Measurements from ENCODE around the gene CCDC138.
A peak's percentile ranks its signal among the peaks of the same experiment; 100 is the strongest.
"Not testable (repeated sequence)": the region's sequence is repeated elsewhere in the genome, so short reads cannot be mapped to it uniquely, and the experiment has no call there.

The CCDC138 gene

GRCh38 chr2:108786354-108787215 is at the start of gene CCDC138:
Gene CCDC138, plus strand, starts transcription at chr2:108786771. Its CDS starts 52 bp downstream, at chr2:108786823.
- ATAC-seq: peak; percentile 96 to 99

GRCh38 chr2:108757973-108758372 is 28.6 kb upstream of the CCDC138 start:
- ATAC-seq: not testable (repeated sequence)

GRCh38 chr2:108762618-108763017 is 24.0 kb upstream of the CCDC138 start:
- ATAC-seq: not testable (repeated sequence)

DNA sequence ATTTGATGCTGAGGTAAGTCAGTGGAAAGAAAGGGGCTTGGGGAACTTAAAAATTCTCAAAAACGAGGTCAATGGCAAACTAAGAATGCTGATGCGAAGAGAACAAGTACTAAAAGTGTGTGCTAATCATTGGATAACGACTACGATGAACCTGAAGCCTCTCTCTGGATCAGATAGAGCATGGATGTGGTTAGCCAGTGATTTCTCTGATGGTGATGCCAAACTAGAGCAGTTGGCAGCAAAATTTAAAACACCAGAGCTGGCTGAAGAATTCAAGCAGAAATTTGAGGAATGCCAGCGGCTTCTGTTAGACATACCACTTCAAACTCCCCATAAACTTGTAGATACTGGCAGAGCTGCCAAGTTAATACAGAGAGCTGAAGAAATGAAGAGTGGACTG is 19.9 kb upstream of the CCDC138 start:
- not testable (repeated sequence) for ATAC-seq

DNA sequence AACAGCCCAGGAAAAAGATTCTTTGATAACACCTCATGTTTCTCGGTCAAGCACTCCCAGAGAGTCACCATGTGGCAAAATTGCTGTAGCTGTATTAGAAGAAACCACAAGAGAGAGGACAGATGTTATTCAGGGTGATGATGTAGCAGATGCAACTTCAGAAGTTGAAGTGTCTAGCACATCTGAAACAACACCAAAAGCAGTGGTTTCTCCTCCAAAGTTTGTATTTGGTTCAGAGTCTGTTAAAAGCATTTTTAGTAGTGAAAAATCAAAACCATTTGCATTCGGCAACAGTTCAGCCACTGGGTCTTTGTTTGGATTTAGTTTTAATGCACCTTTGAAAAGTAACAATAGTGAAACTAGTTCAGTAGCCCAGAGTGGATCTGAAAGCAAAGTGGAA is 18.7 kb upstream of the CCDC138 start:
- not testable (repeated sequence) for ATAC-seq

GRCh38 chr2:108776475-108776874 is 10.1 kb upstream of the CCDC138 start:
- no peak for ATAC-seq

- ATAC-seq: no peak
These were observed 7.7 kb upstream of the CCDC138 start for GRCh38 chr2:108778857-108779256.

DNA sequence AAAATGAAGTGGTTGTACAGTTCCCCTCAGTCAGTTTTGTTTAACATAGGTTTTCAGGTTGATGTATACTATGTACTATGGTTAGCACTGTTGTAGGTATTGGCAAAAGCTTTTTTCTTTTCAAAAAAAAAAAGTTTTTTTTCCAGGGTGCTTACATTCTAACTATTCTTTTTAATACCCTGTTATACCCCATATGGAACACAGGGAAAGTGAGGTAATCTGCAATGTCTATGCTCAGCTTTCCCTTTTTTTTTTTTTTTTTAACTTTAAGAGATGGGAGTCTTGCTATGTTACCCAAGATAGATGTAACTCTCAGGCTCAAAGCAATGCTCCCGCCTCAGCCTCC is 590 bp upstream of the CCDC138 start:
- no peak for ATAC-seq

DNA sequence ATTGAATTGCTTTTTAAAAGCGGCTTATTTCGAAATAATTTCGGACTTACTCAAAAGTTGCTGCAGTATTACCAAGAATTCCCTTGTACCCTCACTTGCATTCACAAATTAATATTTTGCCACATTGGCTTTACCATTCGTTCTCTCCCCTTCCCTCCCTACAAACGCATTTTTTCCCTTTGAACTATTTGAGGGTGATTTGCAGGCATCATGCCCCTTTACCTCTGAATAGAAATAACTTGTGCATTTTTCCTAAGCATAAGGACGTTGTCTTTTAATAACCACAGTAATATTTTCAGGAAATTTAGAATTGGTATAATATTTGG is 608 bp downstream of the CCDC138 start:
- ATAC-seq: no peak

- ATAC-seq: no peak
These were observed 16.6 kb downstream of the CCDC138 start for GRCh38 chr2:108803045-108803736.

DNA sequence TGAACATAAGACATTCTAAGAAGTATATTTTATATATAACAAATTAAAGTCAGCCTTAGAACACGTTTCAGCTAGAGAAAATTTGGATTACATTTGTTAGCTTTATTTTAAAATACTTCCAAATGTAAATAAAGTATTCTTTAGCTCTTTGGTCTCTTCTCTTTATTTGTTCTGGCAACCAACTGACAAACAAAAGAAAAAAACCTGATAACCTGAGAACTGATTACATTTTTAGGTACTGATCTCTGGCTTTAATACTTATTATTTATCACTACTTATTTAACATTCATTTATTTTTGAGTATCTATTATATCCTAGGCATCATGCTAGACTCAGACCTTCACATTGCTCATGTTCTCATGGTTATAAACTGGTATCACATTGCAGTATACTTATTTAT is 18.5 kb downstream of the CCDC138 start:
- no peak for ATAC-seq

- ATAC-seq: no peak
These were observed 19.2 kb downstream of the CCDC138 start for GRCh38 chr2:108805782-108806181.

DNA sequence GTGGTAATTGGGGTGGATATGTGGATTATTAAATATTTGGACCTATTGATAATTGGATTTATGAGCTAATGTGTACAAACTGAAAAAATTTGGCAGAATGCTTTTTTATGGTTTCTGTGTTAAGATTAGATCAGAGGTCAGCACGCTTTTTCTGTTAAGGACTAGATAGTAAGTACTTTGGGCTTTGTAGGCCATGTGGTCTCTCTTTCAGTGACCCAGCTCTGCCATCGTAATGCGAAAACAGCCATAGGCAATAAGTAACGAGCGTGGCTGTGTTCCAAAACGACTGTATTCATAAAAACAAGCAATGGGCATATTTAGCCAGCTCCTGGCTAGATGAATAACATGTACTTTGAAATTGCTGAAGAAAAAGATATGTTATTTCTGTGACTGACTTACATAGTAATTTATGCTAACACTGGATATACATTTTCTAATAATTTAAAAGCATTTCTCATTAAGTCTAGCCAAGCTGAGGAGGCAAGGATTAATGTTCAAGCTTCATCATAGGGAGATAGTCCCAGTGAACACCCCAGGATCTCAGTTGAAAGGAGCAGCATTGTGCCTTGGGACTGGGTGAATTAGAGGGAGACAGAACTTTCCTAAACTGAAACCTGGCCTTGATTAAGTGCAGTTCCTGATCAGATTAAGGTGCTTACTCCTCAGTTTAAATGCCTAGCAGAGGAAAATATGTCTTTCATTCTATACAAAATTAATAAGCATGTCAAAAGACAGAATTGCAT is 20.0 kb downstream of the CCDC138 start:
- ATAC-seq: no peak

- no peak for ATAC-seq
These were observed 23.4 kb downstream of the CCDC138 start for GRCh38 chr2:108809936-108810335.

- ATAC-seq: no peak
These were observed 24.7 kb downstream of the CCDC138 start for GRCh38 chr2:108810993-108811957.

DNA sequence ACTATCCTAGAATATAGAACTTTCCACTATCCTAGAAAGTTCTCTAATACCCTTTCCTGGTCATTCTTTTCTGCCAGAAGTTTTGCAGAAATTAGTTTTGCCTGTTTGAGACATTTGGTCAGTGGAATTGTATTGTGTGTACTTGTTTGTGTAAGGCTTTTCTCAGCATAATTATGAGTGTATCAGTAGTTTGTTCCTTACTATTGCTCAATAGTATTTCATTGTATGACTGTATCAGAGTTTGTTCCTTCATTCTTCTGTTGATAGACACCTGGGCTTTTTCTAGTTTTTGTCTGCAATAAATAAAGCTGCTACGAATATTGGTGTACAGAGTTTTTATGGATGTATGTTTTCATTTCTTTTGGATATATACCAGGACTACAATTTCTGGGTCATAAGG is 27.2 kb downstream of the CCDC138 start:
- no peak for ATAC-seq

- ATAC-seq: no peak
These were observed 33.9 kb downstream of the CCDC138 start for GRCh38 chr2:108820482-108820881.

- no peak for ATAC-seq
These were observed 36.7 kb downstream of the CCDC138 start for GRCh38 chr2:108823286-108823685.

- no peak for ATAC-seq
These were observed 37.9 kb downstream of the CCDC138 start for GRCh38 chr2:108824316-108825070.

GRCh38 chr2:108825254-108825653 is 38.7 kb downstream of the CCDC138 start:
- no peak for ATAC-seq

GRCh38 chr2:108825736-108826135 is 39.2 kb downstream of the CCDC138 start:
- no peak for ATAC-seq

All from activated CD4-positive, CD25-positive, alpha-beta regulatory T cell treated with anti-CD3 and anti-CD28 coated beads, Interleukin-2, amount 50 U/mL, for 24 hours (primary cell).